ENCODE data around the gene PTPN14.

Gene PTPN14

DNA sequence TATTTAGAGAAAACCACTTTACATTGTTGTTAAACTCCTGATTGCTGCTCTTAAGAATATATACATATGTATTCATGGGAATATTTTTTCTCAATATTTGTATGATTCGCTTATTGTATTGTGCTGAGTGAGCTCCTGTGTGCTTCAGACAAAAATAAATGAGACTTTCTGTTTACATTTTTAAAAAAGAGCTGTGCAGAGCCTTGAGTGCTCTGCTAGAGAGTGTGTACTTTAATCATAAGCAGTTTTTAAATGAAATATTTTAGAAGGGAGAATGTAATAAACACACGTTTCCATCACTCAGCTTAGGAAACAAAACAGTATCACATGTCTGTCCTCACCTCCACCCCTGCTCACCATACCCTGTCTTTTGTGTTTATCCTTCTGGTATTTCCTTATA, 9.7 kb downstream of the PTPN14 start:
- TF ChIP-seq ESRRG (CRISPR knock-in tag; IDR thresholded peaks at IDR 0.05), result no peak
- no peak for ATAC-seq

DNA sequence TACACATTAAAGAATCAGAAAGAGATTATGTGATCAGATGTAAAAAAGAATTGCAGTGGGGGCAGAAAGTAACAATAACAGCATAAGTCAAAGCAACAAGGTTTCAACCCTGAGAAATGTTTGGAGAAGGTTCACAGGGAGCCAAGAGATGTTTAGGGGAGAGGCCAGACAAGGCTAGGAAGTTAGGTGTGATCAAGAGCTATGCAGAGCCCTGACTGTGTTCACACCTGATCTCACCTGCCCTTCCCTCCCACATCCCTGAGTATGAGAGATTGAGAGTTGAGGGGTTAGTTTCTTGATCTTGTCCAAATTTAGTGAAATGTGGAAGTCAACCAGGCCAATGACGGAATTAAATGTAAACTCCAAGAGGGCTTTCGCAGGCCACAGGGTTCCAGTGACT, 10.2 kb downstream of the PTPN14 start:
- no peak for ATAC-seq
- TF ChIP-seq BACH2 (CRISPR knock-in tag; IDR thresholded peaks at IDR 0.05; ENCODE audit: borderline replicate concordance) (no peak), ZC3H10 (CRISPR knock-in tag; IDR thresholded peaks at IDR 0.05) (no peak), TCF4 (CRISPR knock-in tag; IDR thresholded peaks at IDR 0.05; ENCODE audit: borderline replicate concordance) (no peak)

DNA sequence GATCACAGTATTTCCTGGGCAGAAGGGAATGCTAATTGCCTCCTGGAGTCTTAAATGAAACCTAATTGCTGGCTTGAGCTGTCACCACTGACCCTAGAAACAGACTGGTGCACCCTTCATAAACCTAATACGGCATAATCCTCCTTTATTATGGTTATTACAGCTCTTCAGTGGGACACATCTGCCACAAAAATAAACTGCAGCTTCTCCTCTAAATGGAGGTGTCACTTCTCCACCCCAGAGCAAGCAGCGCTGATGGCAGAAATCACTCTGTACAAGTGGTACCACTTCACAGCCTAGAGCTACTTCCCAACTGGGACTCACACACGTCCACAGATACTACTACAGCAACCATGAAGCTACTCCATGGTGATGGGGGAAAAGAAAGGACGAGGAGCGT, 11.1 kb downstream of the PTPN14 start:
- ATAC-seq, result no peak
- TF ChIP-seq ESRRG (CRISPR knock-in tag; IDR thresholded peaks at IDR 0.05) (no peak), PPARA (CRISPR knock-in tag; IDR thresholded peaks at IDR 0.05; ENCODE audit: borderline replicate concordance) (no peak), ARNTL (CRISPR knock-in tag; IDR thresholded peaks at IDR 0.05; ENCODE audit: borderline replicate concordance, low read depth) (no peak), TOX (CRISPR knock-in tag; IDR thresholded peaks at IDR 0.05; ENCODE audit: borderline replicate concordance) (no peak), CSDC2 (CRISPR knock-in tag; IDR thresholded peaks at IDR 0.05) (no peak), ZNF70 (CRISPR knock-in tag; IDR thresholded peaks at IDR 0.05) (no peak), TCF4 (CRISPR knock-in tag; IDR thresholded peaks at IDR 0.05; ENCODE audit: borderline replicate concordance) (no peak), RARB (CRISPR knock-in tag; IDR thresholded peaks at IDR 0.05) (no peak), ZNF8 (CRISPR knock-in tag; IDR thresholded peaks at IDR 0.05) (no peak), BACH2 (CRISPR knock-in tag; IDR thresholded peaks at IDR 0.05; ENCODE audit: borderline replicate concordance) (no peak), ZFP3 (CRISPR knock-in tag; IDR thresholded peaks at IDR 0.05) (no peak), ZNF565 (CRISPR knock-in tag; conservative IDR thresholded peaks at IDR 0.05; ENCODE audit: low read depth) (no peak)
- TF ChIP-seq, protein P1, sequence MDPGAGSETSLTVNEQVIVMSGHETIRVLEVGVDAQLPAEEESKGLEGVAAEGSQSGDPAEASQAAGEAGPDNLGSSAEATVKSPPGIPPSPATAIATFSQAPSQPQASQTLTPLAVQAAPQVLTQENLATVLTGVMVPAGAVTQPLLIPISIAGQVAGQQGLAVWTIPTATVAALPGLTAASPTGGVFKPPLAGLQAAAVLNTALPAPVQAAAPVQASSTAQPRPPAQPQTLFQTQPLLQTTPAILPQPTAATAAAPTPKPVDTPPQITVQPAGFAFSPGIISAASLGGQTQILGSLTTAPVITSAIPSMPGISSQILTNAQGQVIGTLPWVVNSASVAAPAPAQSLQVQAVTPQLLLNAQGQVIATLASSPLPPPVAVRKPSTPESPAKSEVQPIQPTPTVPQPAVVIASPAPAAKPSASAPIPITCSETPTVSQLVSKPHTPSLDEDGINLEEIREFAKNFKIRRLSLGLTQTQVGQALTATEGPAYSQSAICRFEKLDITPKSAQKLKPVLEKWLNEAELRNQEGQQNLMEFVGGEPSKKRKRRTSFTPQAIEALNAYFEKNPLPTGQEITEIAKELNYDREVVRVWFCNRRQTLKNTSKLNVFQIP (CRISPR knock-in tag; IDR thresholded peaks at IDR 0.05; ENCODE audit: borderline replicate concordance, low read depth), result no peak
- TF ChIP-seq, protein P2, sequence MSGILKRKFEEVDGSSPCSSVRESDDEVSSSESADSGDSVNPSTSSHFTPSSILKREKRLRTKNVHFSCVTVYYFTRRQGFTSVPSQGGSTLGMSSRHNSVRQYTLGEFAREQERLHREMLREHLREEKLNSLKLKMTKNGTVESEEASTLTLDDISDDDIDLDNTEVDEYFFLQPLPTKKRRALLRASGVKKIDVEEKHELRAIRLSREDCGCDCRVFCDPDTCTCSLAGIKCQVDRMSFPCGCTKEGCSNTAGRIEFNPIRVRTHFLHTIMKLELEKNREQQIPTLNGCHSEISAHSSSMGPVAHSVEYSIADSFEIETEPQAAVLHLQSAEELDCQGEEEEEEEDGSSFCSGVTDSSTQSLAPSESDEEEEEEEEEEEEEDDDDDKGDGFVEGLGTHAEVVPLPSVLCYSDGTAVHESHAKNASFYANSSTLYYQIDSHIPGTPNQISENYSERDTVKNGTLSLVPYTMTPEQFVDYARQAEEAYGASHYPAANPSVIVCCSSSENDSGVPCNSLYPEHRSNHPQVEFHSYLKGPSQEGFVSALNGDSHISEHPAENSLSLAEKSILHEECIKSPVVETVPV (CRISPR knock-in tag; IDR thresholded peaks at IDR 0.05), result no peak
- TF ChIP-seq, protein P3, sequence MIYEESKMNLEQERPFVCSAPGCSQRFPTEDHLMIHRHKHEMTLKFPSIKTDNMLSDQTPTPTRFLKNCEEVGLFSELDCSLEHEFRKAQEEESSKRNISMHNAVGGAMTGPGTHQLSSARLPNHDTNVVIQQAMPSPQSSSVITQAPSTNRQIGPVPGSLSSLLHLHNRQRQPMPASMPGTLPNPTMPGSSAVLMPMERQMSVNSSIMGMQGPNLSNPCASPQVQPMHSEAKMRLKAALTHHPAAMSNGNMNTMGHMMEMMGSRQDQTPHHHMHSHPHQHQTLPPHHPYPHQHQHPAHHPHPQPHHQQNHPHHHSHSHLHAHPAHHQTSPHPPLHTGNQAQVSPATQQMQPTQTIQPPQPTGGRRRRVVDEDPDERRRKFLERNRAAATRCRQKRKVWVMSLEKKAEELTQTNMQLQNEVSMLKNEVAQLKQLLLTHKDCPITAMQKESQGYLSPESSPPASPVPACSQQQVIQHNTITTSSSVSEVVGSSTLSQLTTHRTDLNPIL (CRISPR knock-in tag; IDR thresholded peaks at IDR 0.05; ENCODE audit: low read depth), result no peak
- TF ChIP-seq, protein P4, sequence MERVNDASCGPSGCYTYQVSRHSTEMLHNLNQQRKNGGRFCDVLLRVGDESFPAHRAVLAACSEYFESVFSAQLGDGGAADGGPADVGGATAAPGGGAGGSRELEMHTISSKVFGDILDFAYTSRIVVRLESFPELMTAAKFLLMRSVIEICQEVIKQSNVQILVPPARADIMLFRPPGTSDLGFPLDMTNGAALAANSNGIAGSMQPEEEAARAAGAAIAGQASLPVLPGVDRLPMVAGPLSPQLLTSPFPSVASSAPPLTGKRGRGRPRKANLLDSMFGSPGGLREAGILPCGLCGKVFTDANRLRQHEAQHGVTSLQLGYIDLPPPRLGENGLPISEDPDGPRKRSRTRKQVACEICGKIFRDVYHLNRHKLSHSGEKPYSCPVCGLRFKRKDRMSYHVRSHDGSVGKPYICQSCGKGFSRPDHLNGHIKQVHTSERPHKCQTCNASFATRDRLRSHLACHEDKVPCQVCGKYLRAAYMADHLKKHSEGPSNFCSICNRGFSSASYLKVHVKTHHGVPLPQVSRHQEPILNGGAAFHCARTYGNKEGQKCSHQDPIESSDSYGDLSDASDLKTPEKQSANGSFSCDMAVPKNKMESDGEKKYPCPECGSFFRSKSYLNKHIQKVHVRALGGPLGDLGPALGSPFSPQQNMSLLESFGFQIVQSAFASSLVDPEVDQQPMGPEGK (CRISPR knock-in tag; IDR thresholded peaks at IDR 0.05; ENCODE audit: borderline replicate concordance), result no peak

DNA sequence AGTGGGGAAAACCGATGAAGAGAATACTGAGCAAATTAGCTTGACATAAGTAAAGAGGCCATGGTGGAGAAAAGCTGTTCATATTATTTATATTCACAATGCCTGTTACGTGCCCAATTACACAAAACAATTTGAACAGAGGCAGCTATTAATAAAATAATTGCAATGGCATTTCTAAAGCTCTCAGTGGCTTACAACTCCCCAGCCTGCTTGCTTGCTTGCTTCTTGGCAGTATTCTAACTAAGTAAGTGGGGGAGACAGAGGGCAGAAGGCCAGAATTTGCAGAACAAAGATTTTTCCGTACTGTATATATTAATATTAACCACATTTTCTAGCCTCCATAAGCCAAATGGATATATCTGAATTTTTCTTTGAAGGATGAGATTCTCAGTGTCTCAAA, 12.9 kb downstream of the PTPN14 start:
- peak; percentile 69 for ATAC-seq
- TF ChIP-seq, protein P2 (CRISPR knock-in tag; IDR thresholded peaks at IDR 0.05), result no peak
- TF ChIP-seq, protein P4 (CRISPR knock-in tag; IDR thresholded peaks at IDR 0.05; ENCODE audit: borderline replicate concordance), result no peak
- TF ChIP-seq ZNF70 (CRISPR knock-in tag; IDR thresholded peaks at IDR 0.05), result no peak
- TF ChIP-seq ZNF8 (CRISPR knock-in tag; IDR thresholded peaks at IDR 0.05), result no peak
- no peak for TF ChIP-seq ZNF565 (CRISPR knock-in tag; conservative IDR thresholded peaks at IDR 0.05; ENCODE audit: low read depth)
- no peak for TF ChIP-seq ZFP3 (CRISPR knock-in tag; IDR thresholded peaks at IDR 0.05)
- no peak for TF ChIP-seq ARNTL (CRISPR knock-in tag; IDR thresholded peaks at IDR 0.05; ENCODE audit: borderline replicate concordance, low read depth)
- TF ChIP-seq, protein P5, sequence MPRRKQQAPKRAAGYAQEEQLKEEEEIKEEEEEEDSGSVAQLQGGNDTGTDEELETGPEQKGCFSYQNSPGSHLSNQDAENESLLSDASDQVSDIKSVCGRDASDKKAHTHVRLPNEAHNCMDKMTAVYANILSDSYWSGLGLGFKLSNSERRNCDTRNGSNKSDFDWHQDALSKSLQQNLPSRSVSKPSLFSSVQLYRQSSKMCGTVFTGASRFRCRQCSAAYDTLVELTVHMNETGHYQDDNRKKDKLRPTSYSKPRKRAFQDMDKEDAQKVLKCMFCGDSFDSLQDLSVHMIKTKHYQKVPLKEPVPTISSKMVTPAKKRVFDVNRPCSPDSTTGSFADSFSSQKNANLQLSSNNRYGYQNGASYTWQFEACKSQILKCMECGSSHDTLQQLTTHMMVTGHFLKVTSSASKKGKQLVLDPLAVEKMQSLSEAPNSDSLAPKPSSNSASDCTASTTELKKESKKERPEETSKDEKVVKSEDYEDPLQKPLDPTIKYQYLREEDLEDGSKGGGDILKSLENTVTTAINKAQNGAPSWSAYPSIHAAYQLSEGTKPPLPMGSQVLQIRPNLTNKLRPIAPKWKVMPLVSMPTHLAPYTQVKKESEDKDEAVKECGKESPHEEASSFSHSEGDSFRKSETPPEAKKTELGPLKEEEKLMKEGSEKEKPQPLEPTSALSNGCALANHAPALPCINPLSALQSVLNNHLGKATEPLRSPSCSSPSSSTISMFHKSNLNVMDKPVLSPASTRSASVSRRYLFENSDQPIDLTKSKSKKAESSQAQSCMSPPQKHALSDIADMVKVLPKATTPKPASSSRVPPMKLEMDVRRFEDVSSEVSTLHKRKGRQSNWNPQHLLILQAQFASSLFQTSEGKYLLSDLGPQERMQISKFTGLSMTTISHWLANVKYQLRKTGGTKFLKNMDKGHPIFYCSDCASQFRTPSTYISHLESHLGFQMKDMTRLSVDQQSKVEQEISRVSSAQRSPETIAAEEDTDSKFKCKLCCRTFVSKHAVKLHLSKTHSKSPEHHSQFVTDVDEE (CRISPR knock-in tag; IDR thresholded peaks at IDR 0.05), result no peak
- TF ChIP-seq, protein P1 (CRISPR knock-in tag; IDR thresholded peaks at IDR 0.05; ENCODE audit: borderline replicate concordance, low read depth), result no peak
- no peak for TF ChIP-seq ZFP30 (CRISPR knock-in tag; IDR thresholded peaks at IDR 0.05)
- TF ChIP-seq CSDC2 (CRISPR knock-in tag; IDR thresholded peaks at IDR 0.05), result no peak
- no peak for TF ChIP-seq RARB (CRISPR knock-in tag; IDR thresholded peaks at IDR 0.05)

All from SK-N-SH treated with all-trans-retinoic acid at 6 μM for 48 hours (cell line).